NCI-H460 (cell line): Measurements from ENCODE around the gene USP17L22. TPM values are rescaled to one million over a fixed set of nuclear protein-coding genes. Genes with fewer than 3 reads are reported as not detected.
"Not testable (repeated sequence)": the region's sequence is repeated elsewhere in the genome, so short reads cannot be mapped to it uniquely, and the experiment has no call there.

Experiments used
- DNase-seq: peaks from one replicate; pipeline ENCODE4 v3.0.0-alpha.2; 2016; ENCODE audit warnings: low read depth; ENCODE audit errors: extremely low read depth
- polyA plus RNA-seq: library from polyadenylated mRNA; depleted of rRNA; stranded (reverse); fragments of >200 nt; gene quantifications from 2 replicates; pipeline ENCODE4 v1.2.3, GENCODE V29; 2014; cell fraction: nucleus; rRNA removed
- total RNA-seq: library from RNA; depleted of rRNA; stranded (reverse); fragments of >200 nt; shearing (Covaris generic); gene quantifications from 2 replicates; pipeline ENCODE4 v1.2.3, GENCODE V29; 2014; rRNA removed

Gene USP17L22
- not detected in 2 replicates for total RNA-seq
- polyA plus RNA-seq: not detected in 2 replicates

DNA sequence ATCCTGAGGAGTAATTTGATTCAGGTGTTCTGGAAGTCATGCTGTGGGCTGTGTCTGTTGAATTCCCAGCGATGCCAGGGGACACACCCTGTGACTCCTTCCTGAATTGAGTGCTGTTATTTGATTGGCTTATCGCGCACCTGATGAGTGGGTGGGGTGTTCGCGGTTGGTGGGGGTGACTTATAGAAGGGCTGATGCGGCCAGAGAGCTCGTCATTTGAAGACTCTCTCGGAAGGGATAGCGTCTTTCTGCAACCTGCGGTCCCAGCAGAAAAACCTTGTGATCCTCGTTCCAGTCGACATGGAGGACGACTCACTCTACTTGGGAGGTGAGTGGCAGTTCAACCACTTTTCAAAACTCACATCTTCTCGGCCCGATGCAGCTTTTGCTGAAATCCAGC, at the start of gene USP17L22:
USP17L22 (plus strand) TSS at position 301 of the 400 bp plus-strand sequence; CDS start at position 301, 0 bp downstream.
- not testable (repeated sequence) for DNase-seq

GRCh38 chr4:9219852-9220251, 47.6 kb upstream of the USP17L22 start, which contains the start of gene USP17L12:
Gene USP17L12 (plus strand): TSS chr4:9220152. CDS start chr4:9220152, 0 bp downstream.
- DNase-seq: not testable (repeated sequence)

GRCh38 chr4:9224596-9224995, 42.8 kb upstream of the USP17L22 start, which contains the start of gene USP17L13:
Gene USP17L13 (plus strand): TSS chr4:9224896. CDS start chr4:9224896, 0 bp downstream.
- not testable (repeated sequence) for DNase-seq

- not testable (repeated sequence) for DNase-seq
Measured at GRCh38 chr4:9230249-9230648, 37.2 kb upstream of the USP17L22 start.

GRCh38 chr4:9234085-9234484, 33.3 kb upstream of the USP17L22 start, which contains the start of gene USP17L15:
Gene USP17L15 (plus strand): TSS chr4:9234385. CDS start chr4:9234385, 0 bp downstream.
- DNase-seq: not testable (repeated sequence)

DNA sequence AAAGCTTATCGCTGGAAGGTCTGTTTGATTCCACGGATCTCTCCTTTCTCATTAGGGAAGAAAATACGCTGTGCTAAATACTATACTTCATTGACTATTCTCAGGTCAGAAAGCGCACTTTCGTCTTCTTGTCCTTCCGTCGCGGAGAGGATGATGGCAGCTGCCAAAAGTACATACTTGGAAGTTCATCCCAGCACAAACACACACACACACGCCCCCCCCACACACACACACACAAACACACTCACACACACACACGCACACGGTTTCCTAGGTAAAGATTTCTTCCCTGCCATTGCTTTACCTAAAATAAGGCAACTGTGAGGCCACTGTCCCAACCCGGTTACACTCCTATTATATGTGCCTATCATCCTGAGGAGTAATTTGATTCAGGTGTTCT, 29.0 kb upstream of the USP17L22 start:
- not testable (repeated sequence) for DNase-seq

DNA sequence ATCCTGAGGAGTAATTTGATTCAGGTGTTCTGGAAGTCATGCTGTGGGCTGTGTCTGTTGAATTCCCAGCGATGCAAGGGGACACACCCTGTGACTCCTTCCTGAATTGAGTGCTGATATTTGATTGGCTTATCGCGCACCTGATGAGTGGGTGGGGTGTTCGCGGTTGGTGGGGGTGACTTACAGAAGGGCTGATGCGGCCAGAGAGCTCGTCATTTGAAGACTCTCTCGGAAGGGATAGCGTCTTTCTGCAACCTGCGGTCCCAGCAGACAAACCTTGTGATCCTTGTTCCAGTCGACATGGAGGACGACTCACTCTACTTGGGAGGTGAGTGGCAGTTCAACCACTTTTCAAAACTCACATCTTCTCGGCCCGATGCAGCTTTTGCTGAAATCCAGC, 23.8 kb upstream of the USP17L22 start, which contains the start of gene USP17L17:
USP17L17 (plus strand) TSS at position 301 of the 400 bp plus-strand sequence; CDS start at position 301, 0 bp downstream.
- not testable (repeated sequence) for DNase-seq

DNA sequence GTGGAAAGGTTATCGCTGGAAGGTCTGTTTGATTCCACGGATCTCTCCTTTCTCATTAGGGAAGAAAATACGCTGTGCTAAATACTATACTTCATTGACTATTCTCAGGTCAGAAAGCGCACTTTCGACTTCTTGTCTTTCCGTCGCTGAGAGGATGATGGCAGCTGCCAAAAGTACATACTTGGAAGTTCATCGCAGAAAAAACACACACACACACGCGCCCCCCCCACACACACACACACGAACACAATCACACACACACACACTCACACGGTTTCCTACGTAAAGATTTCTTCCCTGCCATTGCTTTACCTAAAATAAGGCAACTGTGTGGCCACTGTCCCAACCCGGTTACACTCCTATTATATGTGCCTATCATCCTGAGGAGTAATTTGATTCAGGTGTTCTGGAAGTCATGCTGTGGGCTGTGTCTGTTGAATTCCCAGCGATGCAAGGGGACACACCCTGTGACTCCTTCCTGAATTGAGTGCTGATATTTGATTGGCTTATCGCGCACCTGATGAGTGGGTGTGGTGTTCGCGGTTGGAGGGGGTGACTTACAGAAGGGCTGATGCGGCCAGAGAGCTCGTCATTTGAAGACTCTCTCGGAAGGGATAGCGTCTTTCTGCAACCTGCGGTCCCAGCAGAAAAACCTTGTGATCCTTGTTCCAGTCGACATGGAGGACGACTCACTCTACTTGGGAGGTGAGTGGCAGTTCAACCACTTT, 19.3 kb upstream of the USP17L22 start, which contains the start of gene USP17L18:
USP17L18 (plus strand) TSS at position 678 of the 728 bp plus-strand sequence; CDS start at position 678, 0 bp downstream.
- not testable (repeated sequence) for DNase-seq

DNA sequence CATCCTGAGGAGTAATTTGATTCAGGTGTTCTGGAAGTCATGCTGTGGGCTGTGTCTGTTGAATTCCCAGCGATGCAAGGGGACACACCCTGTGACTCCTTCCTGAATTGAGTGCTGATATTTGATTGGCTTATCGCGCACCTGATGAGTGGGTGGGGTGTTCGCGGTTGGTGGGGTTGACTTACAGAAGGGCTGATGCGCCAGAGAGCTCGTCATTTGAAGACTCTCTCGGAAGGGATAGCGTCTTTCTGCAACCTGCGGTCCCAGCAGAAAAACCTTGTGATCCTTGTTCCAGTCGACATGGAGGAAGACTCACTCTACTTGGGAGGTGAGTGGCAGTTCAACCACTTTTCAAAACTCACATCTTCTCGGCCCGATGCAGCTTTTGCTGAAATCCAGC, 14.3 kb upstream of the USP17L22 start, which contains the start of gene USP17L19:
USP17L19 (plus strand) TSS at position 301 of the 400 bp plus-strand sequence; CDS start at position 301, 0 bp downstream.
- not testable (repeated sequence) for DNase-seq

DNA sequence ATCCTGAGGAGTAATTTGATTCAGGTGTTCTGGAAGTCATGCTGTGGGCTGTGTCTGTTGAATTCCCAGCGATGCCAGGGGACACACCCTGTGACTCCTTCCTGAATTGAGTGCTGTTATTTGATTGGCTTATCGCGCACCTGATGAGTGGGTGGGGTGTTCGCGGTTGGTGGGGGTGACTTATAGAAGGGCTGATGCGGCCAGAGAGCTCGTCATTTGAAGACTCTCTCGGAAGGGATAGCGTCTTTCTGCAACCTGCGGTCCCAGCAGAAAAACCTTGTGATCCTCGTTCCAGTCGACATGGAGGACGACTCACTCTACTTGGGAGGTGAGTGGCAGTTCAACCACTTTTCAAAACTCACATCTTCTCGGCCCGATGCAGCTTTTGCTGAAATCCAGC, 9.6 kb upstream of the USP17L22 start, which contains the start of gene USP17L20:
USP17L20 (plus strand) TSS at position 301 of the 400 bp plus-strand sequence; CDS start at position 301, 0 bp downstream.
- not testable (repeated sequence) for DNase-seq

DNA sequence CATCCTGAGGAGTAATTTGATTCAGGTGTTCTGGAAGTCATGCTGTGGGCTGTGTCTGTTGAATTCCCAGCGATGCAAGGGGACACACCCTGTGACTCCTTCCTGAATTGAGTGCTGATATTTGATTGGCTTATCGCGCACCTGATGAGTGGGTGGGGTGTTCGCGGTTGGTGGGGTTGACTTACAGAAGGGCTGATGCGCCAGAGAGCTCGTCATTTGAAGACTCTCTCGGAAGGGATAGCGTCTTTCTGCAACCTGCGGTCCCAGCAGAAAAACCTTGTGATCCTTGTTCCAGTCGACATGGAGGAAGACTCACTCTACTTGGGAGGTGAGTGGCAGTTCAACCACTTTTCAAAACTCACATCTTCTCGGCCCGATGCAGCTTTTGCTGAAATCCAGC, 4.8 kb upstream of the USP17L22 start, which contains the start of gene USP17L21:
USP17L21 (plus strand) TSS at position 301 of the 400 bp plus-strand sequence; CDS start at position 301, 0 bp downstream.
- not testable (repeated sequence) for DNase-seq

DNA sequence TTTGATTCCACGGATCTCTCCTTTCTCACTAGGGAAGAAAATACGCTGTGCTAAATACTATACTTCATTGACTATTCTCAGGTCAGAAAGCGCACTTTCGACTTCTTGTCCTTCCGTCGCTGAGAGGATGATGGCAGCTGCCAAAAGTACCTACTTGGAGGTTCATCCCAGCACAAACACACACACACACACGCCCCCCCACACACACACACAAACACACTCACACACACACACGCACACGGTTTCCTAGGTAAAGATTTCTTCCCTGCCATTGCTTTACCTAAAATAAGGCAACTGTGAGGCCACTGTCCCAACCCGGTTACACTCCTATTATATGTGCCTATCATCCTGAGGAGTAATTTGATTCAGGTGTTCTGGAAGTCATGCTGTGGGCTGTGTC, 4.3 kb downstream of the USP17L22 start:
- not testable (repeated sequence) for DNase-seq

Other genes starting within 250 kb of the USP17L22 start
- gene FAM90A26, start 97.2 kb upstream of the USP17L22 start, total RNA-seq: not detected in 2 replicates
- not detected in 2 replicates for gene USP17L10, start 57.0 kb upstream of the USP17L22 start, total RNA-seq
- not detected in 2 replicates for gene USP17L11, start 52.2 kb upstream of the USP17L22 start, total RNA-seq
- gene USP17L12, start 47.5 kb upstream of the USP17L22 start, total RNA-seq: not detected in 2 replicates
- not detected in 2 replicates for gene USP17L13, start 42.7 kb upstream of the USP17L22 start, total RNA-seq
- gene USP17L15, start 33.2 kb upstream of the USP17L22 start, total RNA-seq: 0.05 TPM in 1 of 2 replicates, not detected in the other
- gene USP17L17, start 23.7 kb upstream of the USP17L22 start, total RNA-seq: not detected in 2 replicates
- not detected in 2 replicates for gene USP17L18, start 19.0 kb upstream of the USP17L22 start, total RNA-seq
- gene USP17L19, start 14.2 kb upstream of the USP17L22 start, total RNA-seq: not detected in 2 replicates
- gene USP17L20, start 9.5 kb upstream of the USP17L22 start, total RNA-seq: not detected in 2 replicates
- not detected in 2 replicates for gene USP17L21, start 4.7 kb upstream of the USP17L22 start, total RNA-seq
- gene USP17L24, start 57.5 kb downstream of the USP17L22 start, total RNA-seq: not detected in 2 replicates
- not detected in 2 replicates for gene USP17L25, start 62.3 kb downstream of the USP17L22 start, total RNA-seq
- gene USP17L26, start 67.0 kb downstream of the USP17L22 start, total RNA-seq: not detected in 2 replicates
- gene USP17L5, start 71.8 kb downstream of the USP17L22 start, total RNA-seq: not detected in 2 replicates
- not detected in 2 replicates for gene USP17L27, start 76.5 kb downstream of the USP17L22 start, total RNA-seq
- not detected in 2 replicates for gene USP17L28, start 81.3 kb downstream of the USP17L22 start, total RNA-seq
- gene USP17L29, start 86.0 kb downstream of the USP17L22 start, total RNA-seq: not detected in 2 replicates
- gene USP17L30, start 95.5 kb downstream of the USP17L22 start, total RNA-seq: not detected in 2 replicates
- not detected in 2 replicates for gene DEFB131A, start 176.8 kb downstream of the USP17L22 start, total RNA-seq